ENCODE measurements around the gene SMAD2. TPM values are rescaled to one million over a fixed set of nuclear protein-coding genes. Genes with fewer than 3 reads are reported as not detected.

The SMAD2 gene
- total and polyA plus RNA-seq, 9 of the 15 experiments (the other 6 are each of a cell fraction or from before 2014, with no cell fraction given): 9.2 to 49.6 (median 33.7) TPM

DNA sequence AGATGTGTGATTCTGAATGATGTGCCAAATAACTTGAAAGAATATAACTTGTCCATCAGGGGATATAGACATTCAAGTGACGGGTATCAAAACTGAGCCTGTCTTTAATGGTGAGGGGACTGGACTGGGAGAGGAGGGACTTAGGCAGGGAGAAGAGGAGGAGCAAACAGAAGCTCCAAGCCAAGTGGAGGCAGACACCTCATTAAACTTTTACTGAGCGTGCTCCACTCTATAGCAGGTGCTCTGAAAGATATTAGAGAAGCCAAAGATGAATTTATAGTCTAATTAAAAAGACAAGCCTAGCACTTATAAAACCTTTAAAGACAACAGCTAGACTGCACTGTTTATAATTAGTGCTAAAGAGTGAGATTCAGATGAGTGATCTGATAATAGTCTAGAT is 47.7 kb upstream of the SMAD2 start (continued):
- TF ChIP-seq, protein P1, sequence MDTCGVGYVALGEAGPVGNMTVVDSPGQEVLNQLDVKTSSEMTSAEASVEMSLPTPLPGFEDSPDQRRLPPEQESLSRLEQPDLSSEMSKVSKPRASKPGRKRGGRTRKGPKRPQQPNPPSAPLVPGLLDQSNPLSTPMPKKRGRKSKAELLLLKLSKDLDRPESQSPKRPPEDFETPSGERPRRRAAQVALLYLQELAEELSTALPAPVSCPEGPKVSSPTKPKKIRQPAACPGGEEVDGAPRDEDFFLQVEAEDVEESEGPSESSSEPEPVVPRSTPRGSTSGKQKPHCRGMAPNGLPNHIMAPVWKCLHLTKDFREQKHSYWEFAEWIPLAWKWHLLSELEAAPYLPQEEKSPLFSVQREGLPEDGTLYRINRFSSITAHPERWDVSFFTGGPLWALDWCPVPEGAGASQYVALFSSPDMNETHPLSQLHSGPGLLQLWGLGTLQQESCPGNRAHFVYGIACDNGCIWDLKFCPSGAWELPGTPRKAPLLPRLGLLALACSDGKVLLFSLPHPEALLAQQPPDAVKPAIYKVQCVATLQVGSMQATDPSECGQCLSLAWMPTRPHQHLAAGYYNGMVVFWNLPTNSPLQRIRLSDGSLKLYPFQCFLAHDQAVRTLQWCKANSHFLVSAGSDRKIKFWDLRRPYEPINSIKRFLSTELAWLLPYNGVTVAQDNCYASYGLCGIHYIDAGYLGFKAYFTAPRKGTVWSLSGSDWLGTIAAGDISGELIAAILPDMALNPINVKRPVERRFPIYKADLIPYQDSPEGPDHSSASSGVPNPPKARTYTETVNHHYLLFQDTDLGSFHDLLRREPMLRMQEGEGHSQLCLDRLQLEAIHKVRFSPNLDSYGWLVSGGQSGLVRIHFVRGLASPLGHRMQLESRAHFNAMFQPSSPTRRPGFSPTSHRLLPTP (IDR thresholded peaks at IDR 0.05; ENCODE audit: borderline replicate concordance, extremely low read depth, insufficient read length): no peak
- TF ChIP-seq PPARD (CRISPR knock-in tag; IDR thresholded peaks at IDR 0.05) (no peak), TEAD2 (tag; IDR thresholded peaks at IDR 0.05) (no peak), RUNX1 (IDR thresholded peaks at IDR 0.05; ENCODE audit: low read depth) (no peak), SRSF9 (IDR thresholded peaks at IDR 0.05; ENCODE audit: borderline replicate concordance, low read depth, low read length) (no peak), ZNF75A (CRISPR knock-in tag; IDR thresholded peaks at IDR 0.05) (no peak), BHLHE40 (IDR thresholded peaks at IDR 0.05; ENCODE audit: low read length) (no peak)

DNA sequence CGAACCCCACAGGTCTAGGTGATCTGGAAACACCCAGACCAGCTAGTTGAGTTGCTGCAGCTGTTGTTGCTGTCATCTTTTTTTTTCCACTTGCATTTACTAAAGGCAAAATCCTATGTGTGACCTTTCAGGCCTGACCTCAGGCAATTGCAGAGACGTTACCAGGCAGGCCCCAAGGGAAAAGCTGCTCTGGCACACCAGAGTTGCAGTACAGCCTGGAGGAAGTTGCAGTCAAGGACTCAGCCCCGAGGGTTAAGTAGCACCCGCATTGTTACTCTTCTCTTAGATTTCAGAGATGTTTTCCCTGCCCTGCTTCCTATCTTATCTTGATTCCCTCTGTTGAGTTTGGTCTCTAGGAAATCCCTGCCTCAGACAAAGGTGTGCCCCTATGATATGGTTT is 45.2 kb upstream of the SMAD2 start:
- in situ Hi-C loops (cut with MboI) (no loop called here), intact Hi-C loops (cut with micrococcal nuclease) (no loop called here)
- ChIA-PET CTCF (ENCODE audit: low intra/inter-chr PET ratio) (no interaction called here), POLR2A (no interaction called here)
- Histone ChIP-seq H3K27me3 (ENCODE audit: control insufficient read depth in 2 of 2, insufficient read depth in 2 of 2, low read length in 2 of 2) (no peaks in the 10 kb centered on the region; a peak in 1 of 5 replicates), H3K4me3 (no peak overlapping the region), H3K27ac (ENCODE audit: extremely low read depth, low read depth, low read length) (no peak overlapping the region), H2AFZ (ENCODE audit: low read depth, low read length) (no peak overlapping the region), H3K79me2 (ENCODE audit: control insufficient read depth, insufficient read depth, low read length) (no peaks in the 10 kb centered on the region), H3K9me1 (ENCODE audit: control insufficient read depth, insufficient read depth, low read length) (no peaks in the 10 kb centered on the region), H3K9me3 (replicated peaks; ENCODE audit: control insufficient read depth, insufficient read depth, low read depth, low read length) (no peaks in the 10 kb centered on the region), H3K9ac (ENCODE audit: insufficient read depth in 1 of 2, low read depth in 2 of 2, low read length in 2 of 2) (no peak overlapping the region), H3K4me1 (replicated peaks in 1 of 2; ENCODE audit: control insufficient read depth in 2 of 2, insufficient read depth in 2 of 2, low read length in 2 of 2) (peaks cover 0 to 9% of the 10 kb centered on the region in 2 experiments; a peak in 3 of 5 replicates), H4K20me1 (replicated peaks; ENCODE audit: control insufficient read depth, insufficient read depth, low read length) (no peaks in the 10 kb centered on the region), H3K36me3 (ENCODE audit: control insufficient read depth, insufficient read depth, low read length) (no peaks in the 10 kb centered on the region), H3K4me2 (ENCODE audit: insufficient read depth, low read length) (no peak overlapping the region)
- DNase-seq (ENCODE audit: extremely low read depth in 1 of 4, low spot score in 3 of 4) (no peak), FAIRE-seq (no peak), ATAC-seq (no peak)
- 10% methylated on average over 3 of the region's 4 CpGs for WGBS (ENCODE audit: insufficient coverage, low coverage, missing lambda C conversion rate)
- no TSS peak for BruUV-seq (replicated peaks)
- TF ChIP-seq, protein P2, sequence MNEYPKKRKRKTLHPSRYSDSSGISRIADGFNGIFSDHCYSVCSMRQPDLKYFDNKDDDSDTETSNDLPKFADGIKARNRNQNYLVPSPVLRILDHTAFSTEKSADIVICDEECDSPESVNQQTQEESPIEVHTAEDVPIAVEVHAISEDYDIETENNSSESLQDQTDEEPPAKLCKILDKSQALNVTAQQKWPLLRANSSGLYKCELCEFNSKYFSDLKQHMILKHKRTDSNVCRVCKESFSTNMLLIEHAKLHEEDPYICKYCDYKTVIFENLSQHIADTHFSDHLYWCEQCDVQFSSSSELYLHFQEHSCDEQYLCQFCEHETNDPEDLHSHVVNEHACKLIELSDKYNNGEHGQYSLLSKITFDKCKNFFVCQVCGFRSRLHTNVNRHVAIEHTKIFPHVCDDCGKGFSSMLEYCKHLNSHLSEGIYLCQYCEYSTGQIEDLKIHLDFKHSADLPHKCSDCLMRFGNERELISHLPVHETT (CRISPR knock-in tag; conservative IDR thresholded peaks at IDR 0.05 in 1 of 2, IDR thresholded peaks at IDR 0.05 in 1 of 2): no peak
- TF ChIP-seq ESRRA (IDR thresholded peaks at IDR 0.05; ENCODE audit: borderline replicate concordance, low read depth) (no peak), NFATC3 (IDR thresholded peaks at IDR 0.05) (no peak), MAZ (CRISPR knock-in tag; conservative IDR thresholded peaks at IDR 0.05 in 1 of 2, IDR thresholded peaks at IDR 0.05 in 1 of 2) (no peak), OTX1 (CRISPR knock-in tag; IDR thresholded peaks at IDR 0.05) (no peak), SREBF1 (IDR thresholded peaks at IDR 0.05; ENCODE audit: borderline replicate concordance, low read depth, low read length) (no peak), FOS (IDR thresholded peaks at IDR 0.05; ENCODE audit: extremely low read depth, insufficient read length) (no peak)
- TF ChIP-seq, protein P3, sequence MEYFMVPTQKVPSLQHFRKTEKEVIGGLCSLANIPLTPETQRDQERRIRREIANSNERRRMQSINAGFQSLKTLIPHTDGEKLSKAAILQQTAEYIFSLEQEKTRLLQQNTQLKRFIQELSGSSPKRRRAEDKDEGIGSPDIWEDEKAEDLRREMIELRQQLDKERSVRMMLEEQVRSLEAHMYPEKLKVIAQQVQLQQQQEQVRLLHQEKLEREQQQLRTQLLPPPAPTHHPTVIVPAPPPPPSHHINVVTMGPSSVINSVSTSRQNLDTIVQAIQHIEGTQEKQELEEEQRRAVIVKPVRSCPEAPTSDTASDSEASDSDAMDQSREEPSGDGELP (CRISPR knock-in tag; IDR thresholded peaks at IDR 0.05; ENCODE audit: borderline replicate concordance): no peak
- TF ChIP-seq, protein P4, sequence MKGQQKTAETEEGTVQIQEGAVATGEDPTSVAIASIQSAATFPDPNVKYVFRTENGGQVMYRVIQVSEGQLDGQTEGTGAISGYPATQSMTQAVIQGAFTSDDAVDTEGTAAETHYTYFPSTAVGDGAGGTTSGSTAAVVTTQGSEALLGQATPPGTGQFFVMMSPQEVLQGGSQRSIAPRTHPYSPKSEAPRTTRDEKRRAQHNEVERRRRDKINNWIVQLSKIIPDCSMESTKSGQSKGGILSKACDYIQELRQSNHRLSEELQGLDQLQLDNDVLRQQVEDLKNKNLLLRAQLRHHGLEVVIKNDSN (CRISPR knock-in tag; IDR thresholded peaks at IDR 0.05): no peak
